GM23338 (cell line): ENCODE measurements around the gene ARL6IP5. TPM values are rescaled to one million over a fixed set of nuclear protein-coding genes. Genes with fewer than 3 reads are reported as not detected.

ENCODE experiments used
- ATAC-seq: fragments of 200-7000 bp; cut with Tn5 transposase; 3 replicates; pipeline ENCODE4 v1.9.1; 2020
- DNase-seq: peaks from one replicate; pipeline ENCODE4 v3.0.0-alpha.2; 2015; ENCODE audit warnings: low spot score
- H2AFZ ChIP-seq: fragments of 200-600 bp; sonication (generic); 2 replicates; pipeline ENCODE4 v1.8.0; 2016; ENCODE audit warnings: antibody characterized with exemption, mild to moderate bottlenecking, moderate library complexity
- H3F3A ChIP-seq: fragments of 200-600 bp; sonication (generic); replicated peaks from 2 replicates; pipeline ENCODE4 v1.8.0; 2017; ENCODE audit warnings: antibody characterized with exemption, mixed run types, low read depth
- H3K27ac ChIP-seq: fragments of 200-600 bp; sonication (generic); 2 replicates; pipeline ENCODE4 v1.6.1; 2016; ENCODE audit warnings: low read depth
- H3K27me3 ChIP-seq: fragments of 200-600 bp; sonication (generic); 2 replicates; pipeline ENCODE4 v1.8.0; 2016; ENCODE audit warnings: mild to moderate bottlenecking, mixed run types, moderate library complexity; ENCODE audit not compliant: insufficient read depth
- H3K36me3 ChIP-seq: fragments of 200-600 bp; sonication (generic); 2 replicates; pipeline ENCODE4 v1.8.0; 2016; ENCODE audit warnings: mild to moderate bottlenecking; ENCODE audit not compliant: insufficient read depth
- H3K4me1 ChIP-seq: fragments of 200-600 bp; sonication (generic); 2 replicates; pipeline ENCODE4 v1.8.0; 2016; ENCODE audit warnings: mild to moderate bottlenecking, moderate library complexity; ENCODE audit not compliant: insufficient read depth
- H3K4me2 ChIP-seq: fragments of 200-600 bp; sonication (generic); 2 replicates; pipeline ENCODE4 v1.7.1; 2017; ENCODE audit warnings: mixed run types
- H3K4me3 ChIP-seq: fragments of 200-600 bp; sonication (generic); 2 replicates; pipeline ENCODE4 v1.6.1; 2016; ENCODE audit warnings: mixed run types
- H3K79me2 ChIP-seq: fragments of 200-600 bp; sonication (generic); replicated peaks from 2 replicates; pipeline ENCODE4 v1.8.0; 2017; ENCODE audit warnings: mild to moderate bottlenecking; ENCODE audit not compliant: insufficient read depth
- H3K9me2 ChIP-seq: fragments of 200-600 bp; sonication (generic); 2 replicates; pipeline ENCODE4 v1.8.0; 2017; ENCODE audit not compliant: insufficient read depth
- H4K20me1 ChIP-seq: fragments of 200-600 bp; sonication (generic); replicated peaks from 2 replicates; pipeline ENCODE4 v1.8.0; 2017; ENCODE audit warnings: mild to moderate bottlenecking; ENCODE audit not compliant: insufficient read depth
- H3K27ac Mint-ChIP-seq: 2 replicates; pipeline ENCODE4 v1.8.0; 2020; ENCODE audit warnings: inconsistent platforms, mild to moderate bottlenecking, moderate library complexity, mixed read lengths
- H3K27me3 Mint-ChIP-seq: 3 replicates; pipeline ENCODE4 v1.8.0; 2022; ENCODE audit warnings: low read depth, mild to moderate bottlenecking, moderate library complexity, mixed read lengths, inconsistent platforms; ENCODE audit not compliant: insufficient read depth, poor library complexity
- H3K36me3 Mint-ChIP-seq: 3 replicates; pipeline ENCODE4 v1.8.0; 2021; ENCODE audit warnings: low read depth, mild to moderate bottlenecking, inconsistent platforms, moderate library complexity, mixed read lengths
- H3K4me1 Mint-ChIP-seq: 3 replicates; pipeline ENCODE4 v1.8.0; 2020; ENCODE audit warnings: mild to moderate bottlenecking, inconsistent platforms, mixed read lengths
- H3K4me3 Mint-ChIP-seq: 3 replicates; pipeline ENCODE4 v1.8.0; 2021; ENCODE audit warnings: moderate library complexity, mild to moderate bottlenecking, inconsistent platforms, mixed read lengths
- H3K9me3 Mint-ChIP-seq: 3 replicates; pipeline ENCODE4 v1.8.0; 2020; ENCODE audit warnings: moderate library complexity, mild to moderate bottlenecking, inconsistent platforms, mixed read lengths
- CREB1 ChIP-seq: fragments of 250-450 bp; sonication (Bioruptor Pico); IDR thresholded peaks from 2 replicates; pipeline ENCODE4 v1.5.0; 2020; ENCODE audit warnings: low read depth, mild to moderate bottlenecking, moderate library complexity
- EZH2 ChIP-seq: fragments of 200-600 bp; sonication (generic); IDR thresholded peaks from one replicate; pipeline ENCODE4 v1.8.0; 2017; ENCODE audit warnings: antibody characterized with exemption, mild to moderate bottlenecking, low read depth; ENCODE audit not compliant: unreplicated experiment
- EZH2phosphoT487 ChIP-seq: fragments of 200-600 bp; sonication (generic); IDR thresholded peaks from one replicate; pipeline ENCODE4 v1.8.1; 2018; ENCODE audit warnings: antibody characterized with exemption; ENCODE audit not compliant: unreplicated experiment
- JUNB ChIP-seq: IDR thresholded peaks from one replicate; pipeline ENCODE4 v1.6.1; 2016; ENCODE audit warnings: antibody characterized with exemption; ENCODE audit not compliant: unreplicated experiment
- NANOG ChIP-seq: IDR thresholded peaks from 2 replicates; pipeline ENCODE4 v1.6.1; 2016; ENCODE audit warnings: antibody characterized with exemption, borderline replicate concordance
- POLR2AphosphoS5 ChIP-seq: IDR thresholded peaks from 2 replicates; pipeline ENCODE4 v1.6.1; 2016; ENCODE audit warnings: antibody characterized with exemption, low read depth
- STAT1 ChIP-seq: IDR thresholded peaks from one replicate; pipeline ENCODE4 v1.6.1; 2016; ENCODE audit warnings: antibody characterized with exemption; ENCODE audit not compliant: unreplicated experiment
- polyA plus RNA-seq: library from polyadenylated mRNA; unstranded; fragments of >200 nt; fragmentation: Nextera tagmentation; extraction: Ambion mirVana; gene quantifications from 2 replicates; pipeline ENCODE4 v1.2.1, GENCODE V29; 2016
- total RNA-seq: library from RNA; depleted of rRNA; stranded (reverse); fragments of >200 nt; shearing (Covaris generic); gene quantifications from 2 replicates; pipeline ENCODE4 v1.2.3, GENCODE V29; 2014
- TF ChIP-seq, protein P1 (sequence below): IDR thresholded peaks from 2 replicates; pipeline ENCODE4 v1.6.1; 2016; ENCODE audit warnings: antibody characterized with exemption
- TF ChIP-seq, protein P2 (sequence below): IDR thresholded peaks from one replicate; pipeline ENCODE4 v1.6.1; 2018; ENCODE audit warnings: antibody characterized with exemption; ENCODE audit not compliant: unreplicated experiment
- TF ChIP-seq, protein P3 (sequence below), 2 experiments: fragments of 200-600 bp in 1 of 2; sonication (generic) in 1 of 2; conservative IDR thresholded peaks; 2 replicates each; pipeline versions ENCODE4 v1.5.1 to v1.6.1; 2016 to 2017; ENCODE audit warnings: antibody characterized with exemption in 2 of 2, low read depth in 2 of 2, mild to moderate bottlenecking in 2 of 2, moderate library complexity in 1 of 2
- TF ChIP-seq, protein P4 (sequence below): fragments of 250-450 bp; sonication (Bioruptor Pico); IDR thresholded peaks from 2 replicates; pipeline ENCODE4 v1.5.0; 2020; ENCODE audit warnings: mild to moderate bottlenecking, moderate library complexity

The ARL6IP5 gene
- total and polyA plus RNA-seq, 2 experiments from 2014 or later: 28.8 to 39.8 TPM

DNA sequence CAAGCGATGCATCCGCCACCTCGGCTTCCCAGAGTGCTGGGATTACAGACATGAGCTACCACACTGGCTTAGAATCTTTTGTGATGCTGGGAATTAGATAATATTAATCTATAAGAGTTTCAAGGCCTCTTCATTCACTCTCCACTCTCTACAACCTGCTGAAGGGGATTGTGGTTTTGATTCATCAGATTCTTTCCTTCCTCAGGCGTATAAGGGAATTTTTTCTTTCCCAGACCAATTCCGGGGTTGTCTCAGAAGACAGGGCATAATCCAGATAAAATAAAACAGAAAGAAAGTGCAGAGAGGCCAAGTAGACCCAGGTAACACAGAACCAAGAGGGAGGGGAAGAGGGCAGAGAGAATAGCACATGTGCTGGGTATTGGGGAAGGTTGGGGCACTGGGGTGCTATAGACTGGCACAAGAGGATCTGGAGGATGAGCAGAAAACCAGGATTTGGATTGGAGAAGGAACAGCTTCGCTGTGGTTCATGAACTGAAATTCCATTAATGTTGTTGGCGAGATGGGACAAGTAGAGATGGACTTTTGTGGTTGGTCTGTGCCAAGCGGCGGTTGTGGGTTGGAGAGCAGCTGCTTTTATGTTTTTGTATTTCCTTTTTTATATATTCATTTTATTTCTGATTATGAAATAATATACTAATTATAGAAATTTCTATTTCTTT is 12.8 kb downstream of the ARL6IP5 start (continued):
- TF ChIP-seq, protein P1, sequence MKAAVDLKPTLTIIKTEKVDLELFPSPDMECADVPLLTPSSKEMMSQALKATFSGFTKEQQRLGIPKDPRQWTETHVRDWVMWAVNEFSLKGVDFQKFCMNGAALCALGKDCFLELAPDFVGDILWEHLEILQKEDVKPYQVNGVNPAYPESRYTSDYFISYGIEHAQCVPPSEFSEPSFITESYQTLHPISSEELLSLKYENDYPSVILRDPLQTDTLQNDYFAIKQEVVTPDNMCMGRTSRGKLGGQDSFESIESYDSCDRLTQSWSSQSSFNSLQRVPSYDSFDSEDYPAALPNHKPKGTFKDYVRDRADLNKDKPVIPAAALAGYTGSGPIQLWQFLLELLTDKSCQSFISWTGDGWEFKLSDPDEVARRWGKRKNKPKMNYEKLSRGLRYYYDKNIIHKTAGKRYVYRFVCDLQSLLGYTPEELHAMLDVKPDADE: no peak
- TF ChIP-seq EZH2phosphoT487: no peak
- TF ChIP-seq EZH2: no peak
- TF ChIP-seq JUNB: no peak

DNA sequence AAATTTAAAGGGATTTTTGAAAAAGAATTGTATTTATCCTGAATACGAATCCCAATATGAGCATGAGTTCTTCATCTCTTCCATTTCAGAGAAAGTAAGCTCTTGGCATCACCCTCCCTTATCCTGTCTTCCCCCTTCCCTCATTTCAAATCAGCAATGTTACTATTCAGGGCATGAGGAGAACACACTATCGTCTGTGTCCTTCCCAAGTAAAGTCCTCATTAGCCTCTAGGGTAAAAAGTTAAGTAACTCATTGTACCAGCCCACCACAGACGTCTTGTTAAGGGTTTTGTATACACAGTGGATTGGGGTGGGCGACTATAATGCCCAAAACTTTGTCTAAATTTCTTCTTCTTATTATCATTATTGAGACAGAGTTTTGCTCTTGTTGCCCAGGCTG is 14.8 kb downstream of the ARL6IP5 start:
- peaks cover 15% of the 10 kb centered on the region; the same call in 1 of the 2 replicates for H3K4me1 ChIP-seq
- H3K79me2 ChIP-seq: 0 out of 2 replicates have a peak, but pooled peaks cover 6% of the 10 kb centered on the region
- no peak overlapping the region for H3K4me2 ChIP-seq
- no peak overlapping the region for H3K4me3 ChIP-seq
- H2AFZ ChIP-seq: no peak overlapping the region
- H3K27ac ChIP-seq: no peak overlapping the region
- TF ChIP-seq EZH2phosphoT487 (no peak), JUNB (no peak), NANOG (no peak), CREB1 (CRISPR knock-in tag) (no peak), POLR2AphosphoS5 (no peak), STAT1 (no peak)
- TF ChIP-seq, protein P2, sequence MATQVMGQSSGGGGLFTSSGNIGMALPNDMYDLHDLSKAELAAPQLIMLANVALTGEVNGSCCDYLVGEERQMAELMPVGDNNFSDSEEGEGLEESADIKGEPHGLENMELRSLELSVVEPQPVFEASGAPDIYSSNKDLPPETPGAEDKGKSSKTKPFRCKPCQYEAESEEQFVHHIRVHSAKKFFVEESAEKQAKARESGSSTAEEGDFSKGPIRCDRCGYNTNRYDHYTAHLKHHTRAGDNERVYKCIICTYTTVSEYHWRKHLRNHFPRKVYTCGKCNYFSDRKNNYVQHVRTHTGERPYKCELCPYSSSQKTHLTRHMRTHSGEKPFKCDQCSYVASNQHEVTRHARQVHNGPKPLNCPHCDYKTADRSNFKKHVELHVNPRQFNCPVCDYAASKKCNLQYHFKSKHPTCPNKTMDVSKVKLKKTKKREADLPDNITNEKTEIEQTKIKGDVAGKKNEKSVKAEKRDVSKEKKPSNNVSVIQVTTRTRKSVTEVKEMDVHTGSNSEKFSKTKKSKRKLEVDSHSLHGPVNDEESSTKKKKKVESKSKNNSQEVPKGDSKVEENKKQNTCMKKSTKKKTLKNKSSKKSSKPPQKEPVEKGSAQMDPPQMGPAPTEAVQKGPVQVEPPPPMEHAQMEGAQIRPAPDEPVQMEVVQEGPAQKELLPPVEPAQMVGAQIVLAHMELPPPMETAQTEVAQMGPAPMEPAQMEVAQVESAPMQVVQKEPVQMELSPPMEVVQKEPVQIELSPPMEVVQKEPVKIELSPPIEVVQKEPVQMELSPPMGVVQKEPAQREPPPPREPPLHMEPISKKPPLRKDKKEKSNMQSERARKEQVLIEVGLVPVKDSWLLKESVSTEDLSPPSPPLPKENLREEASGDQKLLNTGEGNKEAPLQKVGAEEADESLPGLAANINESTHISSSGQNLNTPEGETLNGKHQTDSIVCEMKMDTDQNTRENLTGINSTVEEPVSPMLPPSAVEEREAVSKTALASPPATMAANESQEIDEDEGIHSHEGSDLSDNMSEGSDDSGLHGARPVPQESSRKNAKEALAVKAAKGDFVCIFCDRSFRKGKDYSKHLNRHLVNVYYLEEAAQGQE: no peak
- TF ChIP-seq, protein P3, sequence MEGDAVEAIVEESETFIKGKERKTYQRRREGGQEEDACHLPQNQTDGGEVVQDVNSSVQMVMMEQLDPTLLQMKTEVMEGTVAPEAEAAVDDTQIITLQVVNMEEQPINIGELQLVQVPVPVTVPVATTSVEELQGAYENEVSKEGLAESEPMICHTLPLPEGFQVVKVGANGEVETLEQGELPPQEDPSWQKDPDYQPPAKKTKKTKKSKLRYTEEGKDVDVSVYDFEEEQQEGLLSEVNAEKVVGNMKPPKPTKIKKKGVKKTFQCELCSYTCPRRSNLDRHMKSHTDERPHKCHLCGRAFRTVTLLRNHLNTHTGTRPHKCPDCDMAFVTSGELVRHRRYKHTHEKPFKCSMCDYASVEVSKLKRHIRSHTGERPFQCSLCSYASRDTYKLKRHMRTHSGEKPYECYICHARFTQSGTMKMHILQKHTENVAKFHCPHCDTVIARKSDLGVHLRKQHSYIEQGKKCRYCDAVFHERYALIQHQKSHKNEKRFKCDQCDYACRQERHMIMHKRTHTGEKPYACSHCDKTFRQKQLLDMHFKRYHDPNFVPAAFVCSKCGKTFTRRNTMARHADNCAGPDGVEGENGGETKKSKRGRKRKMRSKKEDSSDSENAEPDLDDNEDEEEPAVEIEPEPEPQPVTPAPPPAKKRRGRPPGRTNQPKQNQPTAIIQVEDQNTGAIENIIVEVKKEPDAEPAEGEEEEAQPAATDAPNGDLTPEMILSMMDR (conservative IDR thresholded peaks at IDR 0.05; ENCODE audit: low read depth in 2 of 2): no peak
- TF ChIP-seq, protein P4, sequence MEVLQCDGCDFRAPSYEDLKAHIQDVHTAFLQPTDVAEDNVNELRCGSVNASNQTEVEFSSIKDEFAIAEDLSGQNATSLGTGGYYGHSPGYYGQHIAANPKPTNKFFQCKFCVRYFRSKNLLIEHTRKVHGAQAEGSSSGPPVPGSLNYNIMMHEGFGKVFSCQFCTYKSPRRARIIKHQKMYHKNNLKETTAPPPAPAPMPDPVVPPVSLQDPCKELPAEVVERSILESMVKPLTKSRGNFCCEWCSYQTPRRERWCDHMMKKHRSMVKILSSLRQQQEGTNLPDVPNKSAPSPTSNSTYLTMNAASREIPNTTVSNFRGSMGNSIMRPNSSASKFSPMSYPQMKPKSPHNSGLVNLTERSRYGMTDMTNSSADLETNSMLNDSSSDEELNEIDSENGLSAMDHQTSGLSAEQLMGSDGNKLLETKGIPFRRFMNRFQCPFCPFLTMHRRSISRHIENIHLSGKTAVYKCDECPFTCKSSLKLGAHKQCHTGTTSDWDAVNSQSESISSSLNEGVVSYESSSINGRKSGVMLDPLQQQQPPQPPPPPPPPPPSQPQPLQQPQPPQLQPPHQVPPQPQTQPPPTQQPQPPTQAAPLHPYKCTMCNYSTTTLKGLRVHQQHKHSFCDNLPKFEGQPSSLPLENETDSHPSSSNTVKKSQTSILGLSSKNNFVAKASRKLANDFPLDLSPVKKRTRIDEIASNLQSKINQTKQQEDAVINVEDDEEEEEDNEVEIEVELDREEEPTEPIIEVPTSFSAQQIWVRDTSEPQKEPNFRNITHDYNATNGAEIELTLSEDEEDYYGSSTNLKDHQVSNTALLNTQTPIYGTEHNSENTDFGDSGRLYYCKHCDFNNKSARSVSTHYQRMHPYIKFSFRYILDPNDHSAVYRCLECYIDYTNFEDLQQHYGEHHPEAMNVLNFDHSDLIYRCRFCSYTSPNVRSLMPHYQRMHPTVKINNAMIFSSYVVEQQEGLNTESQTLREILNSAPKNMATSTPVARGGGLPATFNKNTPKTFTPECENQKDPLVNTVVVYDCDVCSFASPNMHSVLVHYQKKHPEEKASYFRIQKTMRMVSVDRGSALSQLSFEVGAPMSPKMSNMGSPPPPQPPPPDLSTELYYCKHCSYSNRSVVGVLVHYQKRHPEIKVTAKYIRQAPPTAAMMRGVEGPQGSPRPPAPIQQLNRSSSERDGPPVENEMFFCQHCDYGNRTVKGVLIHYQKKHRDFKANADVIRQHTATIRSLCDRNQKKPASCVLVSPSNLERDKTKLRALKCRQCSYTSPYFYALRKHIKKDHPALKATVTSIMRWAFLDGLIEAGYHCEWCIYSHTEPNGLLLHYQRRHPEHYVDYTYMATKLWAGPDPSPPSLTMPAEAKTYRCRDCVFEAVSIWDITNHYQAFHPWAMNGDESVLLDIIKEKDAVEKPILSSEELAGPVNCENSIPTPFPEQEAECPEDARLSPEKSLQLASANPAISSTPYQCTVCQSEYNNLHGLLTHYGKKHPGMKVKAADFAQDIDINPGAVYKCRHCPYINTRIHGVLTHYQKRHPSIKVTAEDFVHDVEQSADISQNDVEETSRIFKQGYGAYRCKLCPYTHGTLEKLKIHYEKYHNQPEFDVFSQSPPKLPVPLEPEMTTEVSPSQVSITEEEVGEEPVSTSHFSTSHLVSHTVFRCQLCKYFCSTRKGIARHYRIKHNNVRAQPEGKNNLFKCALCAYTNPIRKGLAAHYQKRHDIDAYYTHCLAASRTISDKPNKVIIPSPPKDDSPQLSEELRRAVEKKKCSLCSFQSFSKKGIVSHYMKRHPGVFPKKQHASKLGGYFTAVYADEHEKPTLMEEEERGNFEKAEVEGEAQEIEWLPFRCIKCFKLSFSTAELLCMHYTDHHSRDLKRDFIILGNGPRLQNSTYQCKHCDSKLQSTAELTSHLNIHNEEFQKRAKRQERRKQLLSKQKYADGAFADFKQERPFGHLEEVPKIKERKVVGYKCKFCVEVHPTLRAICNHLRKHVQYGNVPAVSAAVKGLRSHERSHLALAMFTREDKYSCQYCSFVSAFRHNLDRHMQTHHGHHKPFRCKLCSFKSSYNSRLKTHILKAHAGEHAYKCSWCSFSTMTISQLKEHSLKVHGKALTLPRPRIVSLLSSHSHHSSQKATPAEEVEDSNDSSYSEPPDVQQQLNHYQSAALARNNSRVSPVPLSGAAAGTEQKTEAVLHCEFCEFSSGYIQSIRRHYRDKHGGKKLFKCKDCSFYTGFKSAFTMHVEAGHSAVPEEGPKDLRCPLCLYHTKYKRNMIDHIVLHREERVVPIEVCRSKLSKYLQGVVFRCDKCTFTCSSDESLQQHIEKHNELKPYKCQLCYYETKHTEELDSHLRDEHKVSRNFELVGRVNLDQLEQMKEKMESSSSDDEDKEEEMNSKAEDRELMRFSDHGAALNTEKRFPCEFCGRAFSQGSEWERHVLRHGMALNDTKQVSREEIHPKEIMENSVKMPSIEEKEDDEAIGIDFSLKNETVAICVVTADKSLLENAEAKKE (CRISPR knock-in tag): no peak
- H3K9me3 Mint-ChIP-seq: no peaks in the 10 kb centered on the region
- peaks cover 5% of the 10 kb centered on the region; the same call in 1 of the 2 replicates for H3K36me3 ChIP-seq
- peaks cover 16% of the 10 kb centered on the region; the same call in 2 of the 3 replicates for H3K4me1 Mint-ChIP-seq
- no peaks in the 10 kb centered on the region for H3K9me2 ChIP-seq
- H3K36me3 Mint-ChIP-seq: peaks cover 7% of the 10 kb centered on the region; the same call in 2 of the 3 replicates
- no peaks in the 10 kb centered on the region for H4K20me1 ChIP-seq
- no peak overlapping the region for H3K27ac Mint-ChIP-seq
- DNase-seq (no peak), ATAC-seq (no peak)
- H3K27me3 Mint-ChIP-seq: peaks cover 6% of the 10 kb centered on the region
- H3F3A ChIP-seq: no peaks in the 10 kb centered on the region
- H3K27me3 ChIP-seq: no peaks in the 10 kb centered on the region
- H3K4me3 Mint-ChIP-seq: no peak overlapping the region
